Measurements from ENCODE around the gene SFXN5.

SFXN5 gene

GRCh38 chr2:72953976-72954375, 117.5 kb downstream of the SFXN5 start:
- Histone ChIP-seq H3K27me3 (ENCODE audit: low read length) (no peaks in the 10 kb centered on the region), H3F3A (ENCODE audit: insufficient read depth) (no peaks in the 10 kb centered on the region), H3K9me2 (replicated peaks; ENCODE audit: insufficient read depth, low read length) (no peaks in the 10 kb centered on the region), H3K4me3 (ENCODE audit: insufficient read depth, low read length, poor library complexity, severe bottlenecking) (no peak overlapping the region), H2AFZ (ENCODE audit: low read depth, low read length, severe bottlenecking) (no peak overlapping the region), H3K36me3 (ENCODE audit: low read length) (no peaks in the 10 kb centered on the region), H3K9ac (ENCODE audit: low read length) (no peak overlapping the region), H4K20me1 (ENCODE audit: low read depth, low read length) (no peaks in the 10 kb centered on the region), H3K9me3 (ENCODE audit: insufficient read depth, low read length) (no peaks in the 10 kb centered on the region), H3K27ac (ENCODE audit: low read depth, low read length) (no peak overlapping the region), H3K79me2 (ENCODE audit: insufficient read depth, low read length) (no peaks in the 10 kb centered on the region), H3K4me2 (ENCODE audit: low read depth, low read length, poor library complexity, severe bottlenecking) (no peak overlapping the region)
- TF ChIP-seq, protein P1, sequence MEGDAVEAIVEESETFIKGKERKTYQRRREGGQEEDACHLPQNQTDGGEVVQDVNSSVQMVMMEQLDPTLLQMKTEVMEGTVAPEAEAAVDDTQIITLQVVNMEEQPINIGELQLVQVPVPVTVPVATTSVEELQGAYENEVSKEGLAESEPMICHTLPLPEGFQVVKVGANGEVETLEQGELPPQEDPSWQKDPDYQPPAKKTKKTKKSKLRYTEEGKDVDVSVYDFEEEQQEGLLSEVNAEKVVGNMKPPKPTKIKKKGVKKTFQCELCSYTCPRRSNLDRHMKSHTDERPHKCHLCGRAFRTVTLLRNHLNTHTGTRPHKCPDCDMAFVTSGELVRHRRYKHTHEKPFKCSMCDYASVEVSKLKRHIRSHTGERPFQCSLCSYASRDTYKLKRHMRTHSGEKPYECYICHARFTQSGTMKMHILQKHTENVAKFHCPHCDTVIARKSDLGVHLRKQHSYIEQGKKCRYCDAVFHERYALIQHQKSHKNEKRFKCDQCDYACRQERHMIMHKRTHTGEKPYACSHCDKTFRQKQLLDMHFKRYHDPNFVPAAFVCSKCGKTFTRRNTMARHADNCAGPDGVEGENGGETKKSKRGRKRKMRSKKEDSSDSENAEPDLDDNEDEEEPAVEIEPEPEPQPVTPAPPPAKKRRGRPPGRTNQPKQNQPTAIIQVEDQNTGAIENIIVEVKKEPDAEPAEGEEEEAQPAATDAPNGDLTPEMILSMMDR (IDR thresholded peaks at IDR 0.05; ENCODE audit: insufficient read depth, low read length, poor library complexity, severe bottlenecking), result no peak
- TF ChIP-seq EZH2phosphoT487 (conservative IDR thresholded peaks at IDR 0.05; ENCODE audit: low read length), result no peak

- H3K4me2 ChIP-seq (ENCODE audit: low read depth, low read length, poor library complexity, severe bottlenecking), result no peak overlapping the region
- TF ChIP-seq, protein P1 (IDR thresholded peaks at IDR 0.05; ENCODE audit: insufficient read depth, low read length, poor library complexity, severe bottlenecking), result no peak
- no peak for TF ChIP-seq EZH2phosphoT487 (conservative IDR thresholded peaks at IDR 0.05; ENCODE audit: low read length)
- H3K27ac ChIP-seq (ENCODE audit: low read depth, low read length), result no peak overlapping the region
- no peaks in the 10 kb centered on the region for H3K9me2 ChIP-seq (replicated peaks; ENCODE audit: insufficient read depth, low read length)
- H3K36me3 ChIP-seq (ENCODE audit: low read length), result no peaks in the 10 kb centered on the region
- no peaks in the 10 kb centered on the region for H3K79me2 ChIP-seq (ENCODE audit: insufficient read depth, low read length)
- H3K9me3 ChIP-seq (ENCODE audit: insufficient read depth, low read length), result no peaks in the 10 kb centered on the region
- no peak overlapping the region for H3K9ac ChIP-seq (ENCODE audit: low read length)
- no peaks in the 10 kb centered on the region for H3K27me3 ChIP-seq (ENCODE audit: low read length)
- no peak overlapping the region for H3K4me3 ChIP-seq (ENCODE audit: insufficient read depth, low read length, poor library complexity, severe bottlenecking)
- H3F3A ChIP-seq (ENCODE audit: insufficient read depth), result no peaks in the 10 kb centered on the region
- no peaks in the 10 kb centered on the region for H4K20me1 ChIP-seq (ENCODE audit: low read depth, low read length)
- no peak overlapping the region for H2AFZ ChIP-seq (ENCODE audit: low read depth, low read length, severe bottlenecking)
Measured at GRCh38 chr2:72953528-72953927, 118.0 kb downstream of the SFXN5 start.

- Histone ChIP-seq H3K27ac (ENCODE audit: low read depth, low read length) (no peak overlapping the region), H3K4me3 (ENCODE audit: insufficient read depth, low read length, poor library complexity, severe bottlenecking) (no peak overlapping the region), H3K36me3 (ENCODE audit: low read length) (no peaks in the 10 kb centered on the region), H3K9me2 (replicated peaks; ENCODE audit: insufficient read depth, low read length) (no peaks in the 10 kb centered on the region), H3K79me2 (ENCODE audit: insufficient read depth, low read length) (no peaks in the 10 kb centered on the region), H3K4me2 (ENCODE audit: low read depth, low read length, poor library complexity, severe bottlenecking) (no peak overlapping the region), H3K9ac (ENCODE audit: low read length) (no peak overlapping the region), H3K27me3 (ENCODE audit: low read length) (no peaks in the 10 kb centered on the region), H3K9me3 (ENCODE audit: insufficient read depth, low read length) (no peaks in the 10 kb centered on the region), H3F3A (ENCODE audit: insufficient read depth) (no peaks in the 10 kb centered on the region), H4K20me1 (ENCODE audit: low read depth, low read length) (no peaks in the 10 kb centered on the region), H2AFZ (ENCODE audit: low read depth, low read length, severe bottlenecking) (no peak overlapping the region)
- TF ChIP-seq, protein P1 (IDR thresholded peaks at IDR 0.05; ENCODE audit: insufficient read depth, low read length, poor library complexity, severe bottlenecking), result no peak
- no peak for TF ChIP-seq EZH2phosphoT487 (conservative IDR thresholded peaks at IDR 0.05; ENCODE audit: low read length)
Measured at GRCh38 chr2:72952961-72953360, 118.6 kb downstream of the SFXN5 start.
